ENCODE measurements around the gene UNC93A. TPM values are rescaled to one million over a fixed set of nuclear protein-coding genes. Genes with fewer than 3 reads are reported as not detected.

Gene UNC93A
- total and polyA plus RNA-seq, 2 donors (not counting 1 experiment from before 2014, with no cell fraction given): not detected

DNA sequence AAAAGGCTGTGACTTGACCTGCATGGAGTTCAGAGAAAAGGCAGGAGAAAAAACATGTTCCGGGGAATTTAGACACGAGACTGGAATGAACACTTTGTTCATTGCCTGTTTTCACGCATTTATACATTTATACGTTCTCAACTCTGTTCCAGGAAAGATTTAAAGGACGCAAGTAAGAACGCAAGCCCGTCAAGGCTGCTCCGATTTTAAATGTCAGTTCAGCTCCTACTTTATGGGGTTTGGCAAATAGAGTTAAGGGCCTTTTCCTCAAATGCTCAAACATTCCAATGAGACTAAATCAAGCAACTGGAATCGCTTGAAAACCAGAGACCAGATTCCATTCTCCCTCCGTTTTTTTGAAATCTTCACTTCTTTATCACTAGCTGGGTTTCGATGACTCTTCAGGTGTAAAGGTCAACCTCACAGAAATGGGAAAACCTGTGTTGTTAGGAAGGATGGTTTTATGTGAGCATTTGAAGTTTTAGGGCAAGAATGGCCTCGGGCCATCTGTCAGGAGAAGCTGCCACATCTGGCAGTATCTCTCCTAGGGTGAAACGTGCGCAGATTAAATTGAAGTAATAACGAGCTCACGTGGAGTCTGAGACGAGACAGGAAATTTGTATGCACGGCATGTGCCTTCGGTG is 58.6 kb downstream of the UNC93A start:
- Histone ChIP-seq H4K20me1 (ENCODE audit: control insufficient read depth, insufficient read depth, low read length, poor library complexity, severe bottlenecking) (no peaks in the 10 kb centered on the region), H3K36me3 (replicated peaks in 1 of 2; ENCODE audit: control extremely low read depth in 1 of 2, control insufficient read depth in 1 of 2, extremely low read depth in 1 of 2, insufficient read depth in 2 of 2, low read length in 1 of 2) (no peaks in the 10 kb centered on the region), H3K27ac (ENCODE audit: low read length in 2 of 2) (no peak overlapping the region), H3K4me2 (replicated peaks; ENCODE audit: low read depth, low read length, poor library complexity, severe bottlenecking) (peak overlapping the region; percentile 98), H3K79me2 (ENCODE audit: control insufficient read depth, insufficient read depth, low read length) (no peaks in the 10 kb centered on the region), H3K9me3 (ENCODE audit: control extremely low read depth in 1 of 3, control insufficient read depth in 2 of 3, insufficient read depth in 1 of 3, low read length in 2 of 3) (peaks cover 0 to 1% (median 0%) of the 10 kb centered on the region in 3 donors), H3K9ac (ENCODE audit: low read length) (peak overlapping the region; percentile 75), H3K27me3 (replicated peaks in 1 of 4; ENCODE audit: control extremely low read depth in 1 of 4, control insufficient read depth in 3 of 4, insufficient read depth in 4 of 4, low read length in 3 of 4) (peaks cover 0 to 26% (median 10%) of the 10 kb centered on the region in 4 experiments), H2AFZ (ENCODE audit: insufficient read depth, low read depth, low read length, poor library complexity, severe bottlenecking) (peak overlapping the region; percentile 86), H3K4me3 (ENCODE audit: control extremely low read depth in 1 of 5, extremely low read depth in 1 of 5, insufficient read depth in 1 of 5, low read depth in 2 of 5, low read length in 4 of 5) (peak overlapping the region in 3 of 5 experiments; percentile 62 to 76 (median 68)), H3K4me1 (ENCODE audit: control insufficient read depth in 2 of 2, insufficient read depth in 2 of 2, low read length in 2 of 2) (peaks cover 20 to 23% of the 10 kb centered on the region in 2 donors)
- peak overlapping the region; percentile 54 for H3K27ac Mint-ChIP-seq
- peak overlapping the region; percentile 90 for H3K4me3 Mint-ChIP-seq
- intact Hi-C loops (cut with micrococcal nuclease): loop anchor here (5.0 to 10.0 kb wide), 2 partner anchors 478 to 565 kb away; partner anchors contain the start of gene AFDN
- H3K9me3 Mint-ChIP-seq (ENCODE audit: insufficient read depth): no peaks in the 10 kb centered on the region
- H3K4me1 Mint-ChIP-seq: peaks cover 24% of the 10 kb centered on the region
- 38% methylated on average over 11 of the region's 19 CpGs for WGBS (ENCODE audit: insufficient coverage)
- TF ChIP-seq EZH2 (IDR thresholded peaks at IDR 0.05; ENCODE audit: borderline replicate concordance, insufficient read depth, low read depth, low read length, poor library complexity, severe bottlenecking): no peak
- TF ChIP-seq, protein P1, sequence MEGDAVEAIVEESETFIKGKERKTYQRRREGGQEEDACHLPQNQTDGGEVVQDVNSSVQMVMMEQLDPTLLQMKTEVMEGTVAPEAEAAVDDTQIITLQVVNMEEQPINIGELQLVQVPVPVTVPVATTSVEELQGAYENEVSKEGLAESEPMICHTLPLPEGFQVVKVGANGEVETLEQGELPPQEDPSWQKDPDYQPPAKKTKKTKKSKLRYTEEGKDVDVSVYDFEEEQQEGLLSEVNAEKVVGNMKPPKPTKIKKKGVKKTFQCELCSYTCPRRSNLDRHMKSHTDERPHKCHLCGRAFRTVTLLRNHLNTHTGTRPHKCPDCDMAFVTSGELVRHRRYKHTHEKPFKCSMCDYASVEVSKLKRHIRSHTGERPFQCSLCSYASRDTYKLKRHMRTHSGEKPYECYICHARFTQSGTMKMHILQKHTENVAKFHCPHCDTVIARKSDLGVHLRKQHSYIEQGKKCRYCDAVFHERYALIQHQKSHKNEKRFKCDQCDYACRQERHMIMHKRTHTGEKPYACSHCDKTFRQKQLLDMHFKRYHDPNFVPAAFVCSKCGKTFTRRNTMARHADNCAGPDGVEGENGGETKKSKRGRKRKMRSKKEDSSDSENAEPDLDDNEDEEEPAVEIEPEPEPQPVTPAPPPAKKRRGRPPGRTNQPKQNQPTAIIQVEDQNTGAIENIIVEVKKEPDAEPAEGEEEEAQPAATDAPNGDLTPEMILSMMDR (IDR thresholded peaks at IDR 0.05): no peak
- ChIA-PET CTCF (interaction anchor here (0.7 kb wide), 1 partner anchor 36 kb away, joined by 3 read pairs; no protein-coding TSS in a partner anchor), POLR2A (interaction anchor here (0.7 kb wide), 1 partner anchor 569 kb away, joined by 5 read pairs; no protein-coding TSS in a partner anchor)
- ATAC-seq (ENCODE audit: low read depth) (no peak), DNase-seq (no peak)
- H3K27me3 Mint-ChIP-seq: peaks cover 36% of the 10 kb centered on the region

DNA sequence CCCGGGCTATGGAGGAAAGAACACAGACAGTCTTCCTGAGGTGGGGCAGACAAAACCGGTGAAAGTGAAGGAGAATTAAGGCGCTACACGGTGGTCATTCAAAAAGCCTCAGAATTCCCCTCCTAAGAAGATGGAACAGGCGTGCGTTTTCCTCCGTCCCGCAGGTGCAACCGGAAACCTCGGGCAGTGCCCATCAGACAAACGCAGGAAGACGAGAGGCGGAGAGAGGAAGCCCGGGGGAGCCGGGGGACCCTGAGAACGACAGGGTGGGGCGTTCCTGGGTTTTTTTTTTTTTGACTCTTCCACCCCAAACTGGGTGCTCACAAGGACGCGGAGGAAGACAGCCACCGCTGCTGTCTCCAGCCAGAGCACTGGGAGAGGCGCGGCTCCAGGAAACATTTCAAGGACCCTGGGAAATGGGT is 59.2 kb downstream of the UNC93A start:
- peaks cover 0 to 1% (median 0%) of the 10 kb centered on the region in 3 donors for H3K9me3 ChIP-seq (ENCODE audit: control extremely low read depth in 1 of 3, control insufficient read depth in 2 of 3, insufficient read depth in 1 of 3, low read length in 2 of 3)
- no peak overlapping the region for H3K27ac ChIP-seq (ENCODE audit: low read length in 2 of 2)
- H3K27me3 Mint-ChIP-seq: peaks cover 31% of the 10 kb centered on the region
- no peaks in the 10 kb centered on the region for H4K20me1 ChIP-seq (ENCODE audit: control insufficient read depth, insufficient read depth, low read length, poor library complexity, severe bottlenecking)
- H3K9me3 Mint-ChIP-seq (ENCODE audit: insufficient read depth): no peaks in the 10 kb centered on the region
- H3K27ac Mint-ChIP-seq: peak overlapping the region; percentile 54
- DNase-seq (peak; percentile 33), ATAC-seq (ENCODE audit: low read depth) (no peak)
- peak overlapping the region; percentile 75 for H3K9ac ChIP-seq (ENCODE audit: low read length)
- H2AFZ ChIP-seq (ENCODE audit: insufficient read depth, low read depth, low read length, poor library complexity, severe bottlenecking): peak overlapping the region; percentile 86
- H3K27me3 ChIP-seq (replicated peaks in 1 of 4; ENCODE audit: control extremely low read depth in 1 of 4, control insufficient read depth in 3 of 4, insufficient read depth in 4 of 4, low read length in 3 of 4): peaks cover 0 to 27% (median 10%) of the 10 kb centered on the region in 4 experiments
- H3K4me3 Mint-ChIP-seq: peak overlapping the region; percentile 90
- TF ChIP-seq EZH2 (IDR thresholded peaks at IDR 0.05; ENCODE audit: borderline replicate concordance, insufficient read depth, low read depth, low read length, poor library complexity, severe bottlenecking): no peak
- TF ChIP-seq, protein P1 (IDR thresholded peaks at IDR 0.05): no peak
- no peaks in the 10 kb centered on the region for H3K36me3 ChIP-seq (replicated peaks in 1 of 2; ENCODE audit: control extremely low read depth in 1 of 2, control insufficient read depth in 1 of 2, extremely low read depth in 1 of 2, insufficient read depth in 2 of 2, low read length in 1 of 2)
- ChIA-PET POLR2A (no interaction called here), CTCF (interaction anchor here (1.1 kb wide), 1 partner anchor 569 kb away, joined by 3 read pairs; no protein-coding TSS in a partner anchor)
- H3K4me1 Mint-ChIP-seq: peaks cover 24% of the 10 kb centered on the region
- peak overlapping the region; percentile 98 for H3K4me2 ChIP-seq (replicated peaks; ENCODE audit: low read depth, low read length, poor library complexity, severe bottlenecking)
- 2% methylated on average over 22 of the region's 22 CpGs for WGBS (ENCODE audit: insufficient coverage)
- intact Hi-C loops (cut with micrococcal nuclease): loop anchor here (5.0 to 10.0 kb wide), 2 partner anchors 477 to 565 kb away; partner anchors contain the start of gene AFDN
- H3K4me1 ChIP-seq (ENCODE audit: control insufficient read depth in 2 of 2, insufficient read depth in 2 of 2, low read length in 2 of 2): peaks cover 20 to 23% of the 10 kb centered on the region in 2 donors
- H3K79me2 ChIP-seq (ENCODE audit: control insufficient read depth, insufficient read depth, low read length): no peaks in the 10 kb centered on the region
- peak overlapping the region; percentile 12 to 76 (median 62) for H3K4me3 ChIP-seq (ENCODE audit: control extremely low read depth in 1 of 5, extremely low read depth in 1 of 5, insufficient read depth in 1 of 5, low read depth in 2 of 5, low read length in 4 of 5)

Measured in B cell (primary cell).